HG03354 (cell line): ENCODE results near the gene BBS9.

Experiments
- ATAC-seq: cut with Tn5 transposase; IDR thresholded peaks from one replicate; pipeline ENCODE4 v1.9.1; 2021; ENCODE audit warnings: mild to moderate bottlenecking; ENCODE audit not compliant: unreplicated experiment, poor library complexity, severe bottlenecking

Gene BBS9

GRCh38 chr7:33336820-33337219, 207.5 kb downstream of the BBS9 start:
- ATAC-seq: no peak

- no peak for ATAC-seq
These were observed 209.9 kb downstream of the BBS9 start for GRCh38 chr7:33339074-33339790.

GRCh38 chr7:33346055-33346454, 216.7 kb downstream of the BBS9 start:
- no peak for ATAC-seq

GRCh38 chr7:33350577-33350976, 221.2 kb downstream of the BBS9 start:
- ATAC-seq: no peak

GRCh38 chr7:33351709-33352108, 222.3 kb downstream of the BBS9 start:
- ATAC-seq: no peak

- no peak for ATAC-seq
These were observed 224.8 kb downstream of the BBS9 start for GRCh38 chr7:33354201-33354600.

GRCh38 chr7:33355386-33355785, 226.0 kb downstream of the BBS9 start:
- ATAC-seq: no peak

GRCh38 chr7:33356336-33356735, 227.0 kb downstream of the BBS9 start:
- ATAC-seq: no peak

- no peak for ATAC-seq
These were observed 228.5 kb downstream of the BBS9 start for GRCh38 chr7:33357846-33358245.

- no peak for ATAC-seq
These were observed 240.5 kb downstream of the BBS9 start for GRCh38 chr7:33369888-33370287.

- no peak for ATAC-seq
These were observed 243.8 kb downstream of the BBS9 start for GRCh38 chr7:33373195-33373594.

GRCh38 chr7:33379891-33380525, 250.6 kb downstream of the BBS9 start:
- no peak for ATAC-seq

GRCh38 chr7:33388332-33388731, 259.0 kb downstream of the BBS9 start:
- no peak for ATAC-seq

GRCh38 chr7:33392148-33392547, 262.8 kb downstream of the BBS9 start:
- no peak for ATAC-seq

- no peak for ATAC-seq
These were observed 264.4 kb downstream of the BBS9 start for GRCh38 chr7:33393770-33394169.

- no peak for ATAC-seq
These were observed 266.0 kb downstream of the BBS9 start for GRCh38 chr7:33395340-33395739.

- no peak for ATAC-seq
These were observed 270.3 kb downstream of the BBS9 start for GRCh38 chr7:33399528-33400213.

GRCh38 chr7:33400214-33400538, 270.8 kb downstream of the BBS9 start:
- ATAC-seq: no peak

GRCh38 chr7:33410266-33410665, 280.9 kb downstream of the BBS9 start:
- ATAC-seq: no peak

- no peak for ATAC-seq
These were observed 281.7 kb downstream of the BBS9 start for GRCh38 chr7:33411020-33411419.

- no peak for ATAC-seq
These were observed 283.0 kb downstream of the BBS9 start for GRCh38 chr7:33412331-33412730.
